Gastrocnemius medialis (tissue), 4 donors: ENCODE measurements around the gene CASZ1. TPM values are rescaled to one million over a fixed set of nuclear protein-coding genes. Genes with fewer than 3 reads are reported as not detected.

ENCODE experiments used
- ATAC-seq, 2 donors: fragments of 150-250 bp; one replicate each; pipeline ENCODE4 v1.9.1; 2016
- DNase-seq, 2 donors: peaks; one replicate each; pipeline ENCODE4 v3.0.0-alpha.2; 2019
- H3K27ac ChIP-seq, 4 donors: fragments of 200-600 bp; sonication (generic); 1 replicate in 1 of 4; 2 replicates in 3 of 4; pipeline ENCODE4 v1.5.1; 2016 to 2018; ENCODE audit warnings: mild to moderate bottlenecking in 2 of 4, moderate library complexity in 1 of 4
- H3K27me3 ChIP-seq, 3 donors: fragments of 200-600 bp; sonication (generic) in 2 of 3; 1 replicate in 1 of 3; 2 replicates in 2 of 3; pipeline versions ENCODE4 v1.5.1 to v1.6.0; 2016 to 2019; ENCODE audit warnings: mild to moderate bottlenecking in 1 of 3, moderate library complexity in 1 of 3
- H3K36me3 ChIP-seq, 2 donors: fragments of 200-600 bp; sonication (generic) in 1 of 2; one replicate each; pipeline ENCODE4 v1.5.1; 2017 to 2018
- H3K4me1 ChIP-seq, 2 donors: fragments of 200-600 bp; sonication (generic) in 1 of 2; one replicate each; pipeline ENCODE4 v1.5.1; 2016 to 2017; ENCODE audit warnings: mild to moderate bottlenecking in 2 of 2
- H3K4me3 ChIP-seq, 4 donors: fragments of 200-600 bp; sonication (generic) in 3 of 4; 1 replicate in 1 of 4; 2 replicates in 3 of 4; pipeline ENCODE4 v1.5.1; 2016 to 2019; ENCODE audit warnings: mild to moderate bottlenecking in 2 of 4
- H3K9me3 ChIP-seq, 3 donors: fragments of 200-600 bp; sonication (generic) in 2 of 3; 1 replicate in 1 of 3; 2 replicates in 2 of 3; pipeline ENCODE4 v1.5.1; 2016 to 2019
- CTCF ChIP-seq, 5 experiments: fragments of 450-650 bp in 3 of 5; fragments of 200-600 bp in 2 of 5; sonication (generic) in 2 of 5; IDR thresholded peaks in 4 of 5; conservative IDR thresholded peaks in 1 of 5; 1 replicate in 4 of 5; 2 replicates in 1 of 5; pipeline ENCODE4 v1.5.1; 2016 to 2019; ENCODE audit warnings: antibody characterized with exemption in 5 of 5, mild to moderate bottlenecking in 3 of 5, moderate library complexity in 3 of 5
- POLR2A ChIP-seq, 2 donors: fragments of 450-650 bp; IDR thresholded peaks; one replicate each; pipeline ENCODE4 v1.6.1; 2017; ENCODE audit warnings: antibody characterized with exemption in 2 of 2, mild to moderate bottlenecking in 2 of 2, moderate library complexity in 2 of 2
- in situ Hi-C, 4 donors: fragments of 200-750 bp; cut with MboI; loops; one replicate each; pipeline versions ENCODE4 v1.15.0 to v1.8.0; 2017; ENCODE audit warnings: low sequenced_read_pairs in 4 of 4
- intact Hi-C: fragments of 100-400 bp; cut with DNase I; formaldehyde crosslinking; loops from one replicate; pipeline ENCODE4 v1.15.1; 2023; ENCODE audit warnings: low total_unique reads
- total RNA-seq, 4 donors: library from RNA; depleted of rRNA; stranded (reverse); fragments of >200 nt; gene quantifications; one replicate each; pipeline versions ENCODE4 v1.1.0 to v1.2.3, GENCODE V29; 2016

Gene CASZ1
- total RNA-seq, 4 donors from 2014 or later = 19.1 to 121 (median 80.6) TPM

GRCh38 chr1:10644307-10645128 lies 151.9 kb downstream of the CASZ1 start:
- in situ Hi-C loops = no loop called here
- Histone ChIP-seq H3K27ac (peak overlapping the region; percentile 39 to 78 (median 64)), H3K4me3 (no peak overlapping the region), H3K27me3 (no peaks in the 10 kb centered on the region), H3K4me1 (peaks cover 10 to 17% of the 10 kb centered on the region in 2 donors), H3K9me3 (no peaks in the 10 kb centered on the region), H3K36me3 (peaks cover 0 to 69% of the 10 kb centered on the region in 2 donors)
- intact Hi-C loops = no loop called here
- DNase-seq (no peak), ATAC-seq (peak in 1 of 2 donors; percentile 53)
- no peak for TF ChIP-seq CTCF (IDR thresholded peaks at IDR 0.05 in 4 of 5, conservative IDR thresholded peaks at IDR 0.05 in 1 of 5)
- TF ChIP-seq POLR2A (IDR thresholded peaks at IDR 0.05) = no peak

GRCh38 chr1:10643607-10644306 lies 152.7 kb downstream of the CASZ1 start:
- no peak overlapping the region for H3K4me3 ChIP-seq
- peaks cover 10 to 17% of the 10 kb centered on the region in 2 donors for H3K4me1 ChIP-seq
- ATAC-seq = peak in 1 of 2 donors; percentile 3
- TF ChIP-seq CTCF (IDR thresholded peaks at IDR 0.05 in 4 of 5, conservative IDR thresholded peaks at IDR 0.05 in 1 of 5) (no peak), POLR2A (IDR thresholded peaks at IDR 0.05) (no peak)
- peak overlapping the region; percentile 39 to 78 (median 64) for H3K27ac ChIP-seq
- in situ Hi-C loops = no loop called here
- H3K9me3 ChIP-seq = no peaks in the 10 kb centered on the region
- no peak for DNase-seq
- H3K27me3 ChIP-seq = no peaks in the 10 kb centered on the region
- intact Hi-C loops = no loop called here
- H3K36me3 ChIP-seq = peaks cover 0 to 64% of the 10 kb centered on the region in 2 donors

GRCh38 chr1:10642403-10643080 lies 153.9 kb downstream of the CASZ1 start:
- H3K27me3 ChIP-seq = no peaks in the 10 kb centered on the region
- no peak for TF ChIP-seq CTCF (IDR thresholded peaks at IDR 0.05 in 4 of 5, conservative IDR thresholded peaks at IDR 0.05 in 1 of 5)
- TF ChIP-seq POLR2A (IDR thresholded peaks at IDR 0.05) = no peak
- peaks cover 0 to 53% of the 10 kb centered on the region in 2 donors for H3K36me3 ChIP-seq
- peaks cover 10 to 17% of the 10 kb centered on the region in 2 donors for H3K4me1 ChIP-seq
- intact Hi-C loops = no loop called here
- H3K27ac ChIP-seq = peak overlapping the region in 1 of 4 donors; percentile 5
- ATAC-seq = no peak
- H3K9me3 ChIP-seq = no peaks in the 10 kb centered on the region
- in situ Hi-C loops = no loop called here
- DNase-seq = no peak
- H3K4me3 ChIP-seq = no peak overlapping the region

GRCh38 chr1:10641976-10642375 lies 154.5 kb downstream of the CASZ1 start:
- intact Hi-C loops = loop anchor here (2.0 kb wide), 1 partner anchor 15 kb away; no protein-coding TSS in a partner anchor
- Histone ChIP-seq H3K9me3 (no peaks in the 10 kb centered on the region), H3K36me3 (peaks cover 0 to 49% of the 10 kb centered on the region in 2 donors), H3K27ac (no peak overlapping the region), H3K27me3 (no peaks in the 10 kb centered on the region), H3K4me1 (peaks cover 10 to 17% of the 10 kb centered on the region in 2 donors), H3K4me3 (no peak overlapping the region)
- DNase-seq (no peak), ATAC-seq (no peak)
- in situ Hi-C loops = no loop called here
- TF ChIP-seq POLR2A (IDR thresholded peaks at IDR 0.05) = no peak
- TF ChIP-seq CTCF (IDR thresholded peaks at IDR 0.05 in 4 of 5, conservative IDR thresholded peaks at IDR 0.05 in 1 of 5) = no peak
